HCT116 (cell line): Measurements from ENCODE around the gene MS4A15. TPM values are rescaled to one million over a fixed set of nuclear protein-coding genes. Genes with fewer than 3 reads are reported as not detected.

ENCODE experiments used
- ATAC-seq: fragments of 200-7000 bp; cut with Tn5 transposase; 2 replicates; pipeline ENCODE4 v1.9.1; 2020; ENCODE audit warnings: mild to moderate bottlenecking, moderate library complexity
- BruUV-seq: library from RNA; stranded (reverse); fragments of 400-500 nt; replicated peaks from 2 replicates; lab custom pipeline; 2021; lab: Mats Ljungman, UMichigan
- CTCF ChIA-PET: fragments of 300-600 bp; sonication (Branson Sonifier 250); formaldehyde crosslinking; loops from one replicate; lab custom pipeline; 2021; ENCODE audit warnings: antibody characterized with exemption; lab: Charles Lee
- POLR2A ChIA-PET: fragments of 300-600, 350-600 bp; sonication (Branson Sonifier 250); formaldehyde crosslinking; loops from one replicate; lab custom pipeline; 2021; ENCODE audit warnings: antibody characterized with exemption; lab: Charles Lee
- RAD21 ChIA-PET, 2 experiments: fragments of 300-600 bp; sonication (Branson Sonifier 250); formaldehyde crosslinking; loops; one replicate each; lab custom pipeline; 2023; ENCODE audit warnings: low total read pairs in 2 of 2; ENCODE audit not compliant: uncharacterized antibody in 2 of 2, unreplicated experiment in 2 of 2, low non-redundant PET in 1 of 2; lab: Charles Lee
- DNase-seq: peaks from one replicate; pipeline ENCODE4 v3.0.0-alpha.2; 2010; ENCODE audit warnings: low read depth, low spot score
- H2AFZ ChIP-seq: fragments of 200-600 bp; shearing (Covaris generic), sonication (generic); 2 replicates; pipeline ENCODE4 v1.6.1; 2017; ENCODE audit warnings: low read depth, mixed run types, mixed read lengths, antibody characterized with exemption, low read length; ENCODE audit not compliant: poor library complexity, severe bottlenecking
- H3K27ac ChIP-seq: 2 replicates; pipeline ENCODE4 v1.5.1; 2012; ENCODE audit warnings: low read depth, low read length
- H3K27me3 ChIP-seq: fragments of 200-600 bp; sonication (generic); 2 replicates; pipeline ENCODE4 v1.6.1; 2016; ENCODE audit warnings: mixed run types, low read length, mixed read lengths; ENCODE audit not compliant: insufficient read depth
- H3K36me3 ChIP-seq, 2 experiments: fragments of 200-500 bp in 1 of 2; fragments of 200-600 bp in 1 of 2; sonication (Bioruptor generic) in 1 of 2; sonication (generic) in 1 of 2; 2 replicates each; pipeline versions ENCODE4 v1.5.1 to v1.6.1; 2014 to 2016; ENCODE audit warnings: low read length in 2 of 2, inconsistent platforms in 1 of 2, mixed read lengths in 1 of 2, mixed run types in 1 of 2; ENCODE audit not compliant: insufficient read depth in 2 of 2, control insufficient read depth in 1 of 2
- H3K4me1 ChIP-seq, 2 experiments: fragments of 200-600 bp in 1 of 2; sonication (generic) in 1 of 2; 2 replicates each; pipeline versions ENCODE4 v1.5.1 to v1.6.1; 2012 to 2017; ENCODE audit warnings: low read length in 2 of 2, inconsistent platforms in 1 of 2, mild to moderate bottlenecking in 1 of 2, mixed read lengths in 1 of 2, mixed run types in 1 of 2, moderate library complexity in 1 of 2; ENCODE audit not compliant: insufficient read depth in 2 of 2, control insufficient read depth in 1 of 2
- H3K4me2 ChIP-seq: fragments of 200-600 bp; sonication (generic); 2 replicates; pipeline ENCODE4 v1.6.1; 2017; ENCODE audit warnings: mixed run types, low read length, mixed read lengths
- H3K4me3 ChIP-seq, 2 experiments: fragments of 200-600 bp in 1 of 2; sonication (generic) in 1 of 2; replicated peaks in 1 of 2; 2 replicates each; pipeline ENCODE4 v1.5.1; 2011 to 2016; ENCODE audit warnings: low read length in 2 of 2, control low read depth in 1 of 2, low read depth in 1 of 2, mild to moderate bottlenecking in 1 of 2, mixed read lengths in 1 of 2, mixed run types in 1 of 2
- H3K79me2 ChIP-seq: fragments of 200-600 bp; sonication (generic); 2 replicates; pipeline ENCODE4 v1.6.1; 2017; ENCODE audit warnings: mild to moderate bottlenecking, mixed run types, low read length, moderate library complexity, mixed read lengths; ENCODE audit not compliant: insufficient read depth
- H3K9ac ChIP-seq: fragments of 200-600 bp; sonication (generic); 2 replicates; pipeline ENCODE4 v1.6.1; 2016; ENCODE audit warnings: low read length, mixed read lengths
- H3K9me2 ChIP-seq: fragments of 200-600 bp; sonication (generic), shearing (Covaris generic); 2 replicates; pipeline ENCODE4 v1.6.1; 2017; ENCODE audit warnings: mixed run types, mild to moderate bottlenecking, moderate library complexity; ENCODE audit not compliant: insufficient read depth
- H3K9me3 ChIP-seq, 2 experiments: fragments of 200-500 bp in 1 of 2; fragments of 200-600 bp in 1 of 2; sonication (Bioruptor generic) in 1 of 2; sonication (generic) in 1 of 2; 2 replicates each; pipeline ENCODE4 v1.6.1; 2014 to 2017; ENCODE audit warnings: low read length in 2 of 2, mixed read lengths in 2 of 2, inconsistent platforms in 1 of 2, low read depth in 1 of 2, mild to moderate bottlenecking in 1 of 2, mixed run types in 1 of 2, moderate library complexity in 1 of 2; ENCODE audit not compliant: control insufficient read depth in 1 of 2, insufficient read depth in 1 of 2
- H4K20me1 ChIP-seq: fragments of 200-600 bp; sonication (generic), shearing (Covaris generic); 2 replicates; pipeline ENCODE4 v1.6.1; 2017; ENCODE audit warnings: mixed run types, mild to moderate bottlenecking, moderate library complexity; ENCODE audit not compliant: insufficient read depth
- ATF3 ChIP-seq: IDR thresholded peaks from 2 replicates; pipeline ENCODE4 v1.6.1; 2012
- CEBPB ChIP-seq: IDR thresholded peaks from 2 replicates; pipeline ENCODE4 v1.6.1; 2012; ENCODE audit warnings: low read depth
- ELF1 ChIP-seq: IDR thresholded peaks from 2 replicates; pipeline ENCODE4 v1.6.1; 2012; ENCODE audit warnings: low read depth, borderline replicate concordance
- EZH2phosphoT487 ChIP-seq: fragments of 200-600 bp; IDR thresholded peaks from 2 replicates; pipeline ENCODE4 v1.6.1; 2018; ENCODE audit warnings: antibody characterized with exemption, borderline replicate concordance
- SRF ChIP-seq: IDR thresholded peaks from 2 replicates; pipeline ENCODE4 v1.6.1; 2012; ENCODE audit warnings: low read depth
- intact Hi-C: fragments of 100-400 bp; cut with micrococcal nuclease; formaldehyde crosslinking; loops from 2 replicates; pipeline ENCODE4 v1.10.0; 2022
- total RNA-seq: library from RNA; stranded (reverse); gene quantifications from one replicate; pipeline ENCODE4 v1.2.1, GENCODE V29; 2021; ENCODE audit not compliant: unreplicated experiment

Gene MS4A15
- total RNA-seq, 1 experiment from 2014 or later: 1.5 TPM

- ATAC-seq: no peak
- ChIA-PET CTCF (interaction anchor here (0.8 kb wide), 1 partner anchor 17 kb away, joined by 3 read pairs; no protein-coding TSS in a partner anchor), RAD21 (no interaction called here)
- Histone ChIP-seq H3K36me3 (no peaks in the 10 kb centered on the region), H4K20me1 (no peaks in the 10 kb centered on the region), H3K4me2 (no peak overlapping the region), H3K9me2 (no peaks in the 10 kb centered on the region), H2AFZ (no peak overlapping the region)
- no TSS peak for BruUV-seq
- no peak for DNase-seq
- intact Hi-C loops: no loop called here
- TF ChIP-seq EZH2phosphoT487: no peak
- TF ChIP-seq, all 23 proteins: peak for 0
- H3K4me3 ChIP-seq: no peak overlapping the region
- no peaks in the 10 kb centered on the region for H3K4me1 ChIP-seq
- H3K9ac ChIP-seq: no peak overlapping the region
- H3K9me3 ChIP-seq: peaks cover 5 to 6% of the 10 kb centered on the region in 2 experiments; a peak in 2 of 4 replicates
- no peaks in the 10 kb centered on the region for H3K27me3 ChIP-seq
- POLR2A ChIA-PET: no interaction called here
- no peak overlapping the region for H3K27ac ChIP-seq
- no peaks in the 10 kb centered on the region for H3K79me2 ChIP-seq
Measured at GRCh38 chr11:60813324-60813723, 56.7 kb downstream of the MS4A15 start.

- Histone ChIP-seq H3K9me3 (peaks cover 5 to 6% of the 10 kb centered on the region in 2 experiments; a peak in 2 of 4 replicates), H3K4me1 (no peaks in the 10 kb centered on the region), H3K9ac (no peak overlapping the region), H4K20me1 (no peaks in the 10 kb centered on the region), H3K4me3 (no peak overlapping the region), H3K79me2 (no peaks in the 10 kb centered on the region), H3K9me2 (no peaks in the 10 kb centered on the region), H3K36me3 (no peaks in the 10 kb centered on the region), H3K4me2 (no peak overlapping the region), H3K27me3 (no peaks in the 10 kb centered on the region), H3K27ac (no peak overlapping the region), H2AFZ (no peak overlapping the region)
- intact Hi-C loops: no loop called here
- ChIA-PET CTCF (interaction anchor here (0.8 kb wide), 1 partner anchor 17 kb away, joined by 3 read pairs; no protein-coding TSS in a partner anchor), POLR2A (no interaction called here), RAD21 (no interaction called here)
- no TSS peak for BruUV-seq
- no peak for DNase-seq
- no peak for ATAC-seq
- no peak for TF ChIP-seq SRF
- no peak for TF ChIP-seq CEBPB
- no peak for TF ChIP-seq ATF3
- no peak for TF ChIP-seq ELF1
Measured at GRCh38 chr11:60814112-60814511, 57.4 kb downstream of the MS4A15 start.
